ENCODE results near the gene POLR3G.

The POLR3G gene

GRCh38 chr5:90549729-90550275, 75.1 kb downstream of the POLR3G start:
- in situ Hi-C loops (cut with MboI; ENCODE audit: low sequenced_read_pairs): no loop called here

GRCh38 chr5:90550963-90551362, 76.3 kb downstream of the POLR3G start:
- in situ Hi-C loops (cut with MboI; ENCODE audit: low sequenced_read_pairs): no loop called here

GRCh38 chr5:90551376-90551775, 76.7 kb downstream of the POLR3G start:
- in situ Hi-C loops (cut with MboI; ENCODE audit: low sequenced_read_pairs): no loop called here

DNA sequence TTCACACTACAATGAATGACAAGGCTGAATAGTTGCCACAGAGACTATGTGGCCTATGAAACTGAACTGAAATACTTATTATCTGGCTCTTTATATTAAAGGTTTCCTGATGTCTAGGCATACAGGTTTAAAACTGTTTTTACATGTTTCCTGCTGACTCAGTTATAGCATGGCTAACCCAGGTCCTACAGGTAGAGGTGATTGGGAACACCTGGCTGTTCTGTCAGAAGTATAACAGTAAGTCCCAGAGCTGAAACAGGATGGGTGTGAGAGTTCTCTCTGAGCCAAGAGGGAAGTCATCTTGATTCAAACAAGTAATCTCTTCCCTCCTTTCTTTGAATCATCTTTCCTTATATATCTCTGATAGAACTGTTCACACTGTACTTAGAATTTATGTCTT, 79.0 kb downstream of the POLR3G start:
- in situ Hi-C loops (cut with MboI; ENCODE audit: low sequenced_read_pairs): no loop called here

GRCh38 chr5:90554358-90555006, 79.8 kb downstream of the POLR3G start:
- in situ Hi-C loops (cut with MboI; ENCODE audit: low sequenced_read_pairs): no loop called here

- in situ Hi-C loops (cut with MboI; ENCODE audit: low sequenced_read_pairs): no loop called here
These were observed 81.0 kb downstream of the POLR3G start for GRCh38 chr5:90555666-90556065.

- in situ Hi-C loops (cut with MboI; ENCODE audit: low sequenced_read_pairs): no loop called here
These were observed 82.7 kb downstream of the POLR3G start for GRCh38 chr5:90557391-90557790.

DNA sequence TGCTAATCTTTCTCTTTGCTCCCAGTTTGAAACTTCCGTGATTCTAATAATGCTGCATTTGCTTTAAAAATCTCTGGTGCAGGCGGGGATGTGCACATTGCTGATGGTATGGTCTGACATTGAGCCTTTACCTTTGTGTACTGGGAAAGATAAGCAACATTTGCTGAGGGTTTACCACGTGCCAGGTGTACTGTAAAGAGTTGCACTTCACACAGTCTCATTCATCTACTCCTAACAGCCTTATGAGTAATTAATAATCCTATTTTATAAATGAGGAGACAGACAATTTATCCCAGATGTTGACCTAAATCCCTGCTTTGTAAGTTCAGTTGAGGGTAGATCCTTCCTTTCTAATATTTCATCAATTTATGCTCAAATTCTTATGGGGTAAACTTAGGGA, 83.2 kb downstream of the POLR3G start:
- in situ Hi-C loops (cut with MboI; ENCODE audit: low sequenced_read_pairs): no loop called here

DNA sequence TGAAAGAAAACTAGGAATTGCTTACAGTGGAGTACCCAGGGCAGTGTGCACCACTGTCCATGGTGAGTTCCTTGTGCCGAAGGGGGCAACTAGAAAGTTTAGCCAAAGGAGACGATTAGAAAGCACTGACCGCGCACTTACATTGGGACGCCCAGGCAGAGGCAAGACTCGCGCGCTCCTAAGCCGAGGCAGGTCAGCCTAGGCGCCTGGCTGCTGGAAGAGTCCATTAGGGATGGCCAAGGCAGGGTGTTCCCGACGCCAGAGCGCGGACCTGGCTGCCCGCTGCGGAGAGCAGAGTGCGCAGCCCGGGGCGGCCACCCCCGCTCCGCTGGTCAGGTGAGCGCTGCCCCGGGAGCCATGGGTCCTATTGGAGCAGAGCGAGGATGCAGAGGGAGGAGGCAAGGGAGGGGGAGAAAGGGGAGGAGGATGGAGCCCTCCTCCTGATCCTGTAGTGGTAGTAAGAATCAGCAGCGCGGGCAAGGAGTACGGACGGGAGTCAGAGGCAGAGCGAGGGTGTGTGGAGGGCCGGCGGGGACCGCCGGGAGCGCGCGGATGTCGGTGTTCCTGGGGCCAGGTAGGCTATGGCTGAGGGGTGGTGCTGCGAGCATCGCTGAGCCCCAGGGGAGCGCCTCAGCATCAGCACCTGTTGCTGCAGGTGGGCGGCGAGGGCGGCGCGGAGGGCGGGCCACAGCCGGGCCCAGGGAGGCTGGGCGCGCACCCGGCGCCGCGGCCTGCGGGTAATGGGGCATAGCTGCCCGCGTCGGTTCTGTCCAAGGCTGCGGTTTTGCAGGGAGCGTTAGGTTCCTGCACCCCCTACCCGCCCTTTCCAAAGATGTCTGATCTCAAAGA, 83.9 kb downstream of the POLR3G start, which contains the start of gene ADGRV1:
Gene ADGRV1 (plus strand): TSS at position 454 of the 849 bp plus-strand sequence. CDS start 99 bp downstream, at position 553.
- in situ Hi-C loops (cut with MboI; ENCODE audit: low sequenced_read_pairs): no loop called here

DNA sequence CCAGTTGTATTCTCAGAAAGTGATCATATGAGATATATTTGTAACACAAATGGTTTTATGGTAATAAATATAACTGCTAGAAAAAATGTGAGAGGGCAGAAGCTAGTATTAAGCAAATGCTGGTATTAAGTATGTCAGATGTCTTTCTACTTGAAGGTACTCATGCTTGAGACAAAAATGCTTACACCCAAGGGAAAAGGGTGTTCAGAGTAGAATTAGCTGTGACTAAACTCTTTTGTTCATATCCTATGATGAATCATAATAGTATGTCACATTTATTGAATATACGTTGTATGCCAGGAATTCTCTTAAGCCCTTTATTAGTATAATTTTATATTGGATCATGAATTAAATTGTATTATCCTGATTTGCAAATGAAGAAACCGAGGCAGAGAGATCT, 86.1 kb downstream of the POLR3G start:
- in situ Hi-C loops (cut with MboI; ENCODE audit: low sequenced_read_pairs): no loop called here

- in situ Hi-C loops (cut with MboI; ENCODE audit: low sequenced_read_pairs): no loop called here
These were observed 87.1 kb downstream of the POLR3G start for GRCh38 chr5:90561766-90562165.

- in situ Hi-C loops (cut with MboI; ENCODE audit: low sequenced_read_pairs): no loop called here
These were observed 87.7 kb downstream of the POLR3G start for GRCh38 chr5:90562341-90562740.

- in situ Hi-C loops (cut with MboI; ENCODE audit: low sequenced_read_pairs): no loop called here
These were observed 88.4 kb downstream of the POLR3G start for GRCh38 chr5:90563108-90563507.

Measured in HL-60/S4 treated with phorbol 12-myristate 13-acetate at 8.2 ng/mL for 4 days and 3 days (cell line).